T-helper 1 cell treated with Interleukin-12 subunit alpha and Interleukin-12 subunit beta and Interleukin-4 antibody, amounts not matched to agents 30 μg/mL and 1 μg/mL, for 36 hours (primary cell): ENCODE measurements around the gene CCR7.

Experiments
- H3K27ac Mint-ChIP-seq: one replicate; pipeline ENCODE4 v1.8.0; 2021; ENCODE audit warnings: mild to moderate bottlenecking, mixed read lengths
- H3K27me3 Mint-ChIP-seq: one replicate; pipeline ENCODE4 v1.8.0; 2021; ENCODE audit warnings: low read depth, mixed read lengths
- H3K36me3 Mint-ChIP-seq: one replicate; pipeline ENCODE4 v1.8.0; 2021; ENCODE audit warnings: low read depth, mixed read lengths
- H3K4me1 Mint-ChIP-seq: one replicate; pipeline ENCODE4 v1.8.0; 2021; ENCODE audit warnings: low read depth, mixed read lengths
- H3K4me3 Mint-ChIP-seq: one replicate; pipeline ENCODE4 v1.8.0; 2021; ENCODE audit warnings: mild to moderate bottlenecking, moderate library complexity, mixed read lengths
- H3K9me3 Mint-ChIP-seq: one replicate; pipeline ENCODE4 v1.8.0; 2021; ENCODE audit warnings: mixed read lengths

The CCR7 gene

GRCh38 chr17:40531051-40531991, 34.0 kb downstream of the CCR7 start:
- Mint-ChIP-seq H3K4me1 (peaks cover 66% of the 10 kb centered on the region), H3K36me3 (peaks cover 21% of the 10 kb centered on the region), H3K9me3 (no peaks in the 10 kb centered on the region), H3K27me3 (no peaks in the 10 kb centered on the region), H3K4me3 (peak overlapping the region; percentile 33), H3K27ac (peak overlapping the region; percentile 87)

DNA sequence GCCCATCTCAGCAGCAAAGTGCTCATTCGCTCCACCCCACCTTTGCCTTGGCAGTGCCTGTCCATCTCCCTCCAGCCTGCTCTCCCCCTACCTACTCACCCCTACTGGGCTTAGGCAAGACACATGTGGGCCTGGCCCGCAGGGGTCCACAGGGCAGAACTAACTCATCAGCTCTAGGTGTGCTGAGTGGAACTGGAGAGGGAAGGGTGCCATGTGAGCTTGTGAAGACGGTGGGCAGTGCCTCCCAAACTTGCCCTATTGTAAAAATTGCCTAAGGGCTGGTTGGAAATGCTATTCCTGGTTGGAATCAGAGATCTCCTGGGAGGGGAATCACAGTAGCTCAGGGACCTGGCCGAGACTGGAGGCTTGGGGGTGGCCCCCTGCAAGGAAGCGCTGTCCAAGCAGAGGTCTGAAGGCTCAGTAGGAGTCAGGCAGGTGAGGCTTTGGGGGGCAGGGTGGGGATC, 34.7 kb downstream of the CCR7 start:
- Mint-ChIP-seq H3K4me1 (peaks cover 60% of the 10 kb centered on the region), H3K27ac (peak overlapping the region; percentile 87), H3K36me3 (peaks cover 19% of the 10 kb centered on the region), H3K4me3 (peak overlapping the region; percentile 1), H3K9me3 (peaks cover 5% of the 10 kb centered on the region), H3K27me3 (no peaks in the 10 kb centered on the region)

DNA sequence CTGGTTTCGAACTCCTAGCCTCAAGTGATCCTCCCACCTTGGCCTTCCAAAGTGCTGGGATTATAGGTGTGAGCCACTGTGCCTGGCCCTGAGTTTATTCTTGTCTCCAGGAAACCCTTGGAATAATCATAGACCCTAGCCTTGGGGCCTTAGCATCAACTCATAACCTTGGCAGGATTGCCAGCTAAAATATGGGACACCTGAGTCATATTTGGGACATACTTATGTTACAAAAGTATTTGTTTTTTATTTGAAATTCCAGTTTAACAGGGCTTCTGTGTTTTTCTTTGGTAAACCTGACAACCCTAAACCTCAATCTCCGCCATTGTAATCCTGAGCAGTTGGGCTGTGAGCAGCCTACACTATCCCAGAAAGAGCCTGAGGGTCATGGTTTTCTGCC, 35.3 kb downstream of the CCR7 start:
- Mint-ChIP-seq H3K27ac (peak overlapping the region; percentile 87), H3K4me3 (peak overlapping the region; percentile 1), H3K4me1 (peaks cover 65% of the 10 kb centered on the region)

DNA sequence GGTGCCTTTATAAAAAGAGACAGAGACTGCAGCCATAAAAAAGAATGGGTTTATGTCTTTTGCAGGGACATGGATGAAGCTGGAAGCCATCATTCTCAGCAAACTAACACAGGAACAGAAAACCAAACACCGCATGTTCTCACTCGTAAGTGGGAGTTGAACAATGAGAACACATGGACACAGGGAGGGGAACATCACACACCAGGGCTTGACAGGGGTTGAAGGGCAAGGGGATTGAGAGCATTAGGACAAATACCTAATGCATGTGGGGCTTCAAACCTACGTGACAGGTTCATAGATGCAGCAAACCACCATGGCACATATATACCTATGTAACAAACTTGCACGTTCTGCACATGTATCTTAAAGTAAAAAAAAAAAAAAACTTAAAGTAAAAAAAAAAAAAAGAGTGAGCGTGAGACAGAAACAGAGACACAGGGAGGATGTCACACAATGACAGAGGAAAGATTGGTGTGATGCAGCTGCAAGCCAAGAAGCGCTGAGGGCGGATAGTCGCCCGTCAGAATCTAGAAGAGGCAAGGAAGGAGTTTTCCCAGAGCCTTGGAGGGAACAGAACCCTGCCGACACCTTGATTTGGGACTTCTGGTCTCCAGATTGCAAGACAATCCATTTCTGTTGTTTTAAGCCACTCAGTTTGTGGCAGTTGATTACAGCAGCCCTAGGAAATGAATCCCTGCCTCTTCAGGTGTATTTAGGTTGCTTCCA, 36.4 kb downstream of the CCR7 start:
- Mint-ChIP-seq H3K36me3 (peaks cover 35% of the 10 kb centered on the region), H3K27ac (peak overlapping the region; percentile 91), H3K9me3 (peaks cover 22% of the 10 kb centered on the region), H3K27me3 (no peaks in the 10 kb centered on the region), H3K4me3 (peak overlapping the region; percentile 53), H3K4me1 (peaks cover 63% of the 10 kb centered on the region)

More for the DNA sequence above, 35.3 kb downstream of the CCR7 start:
- H3K27me3 Mint-ChIP-seq, result no peaks in the 10 kb centered on the region
- H3K36me3 Mint-ChIP-seq, result peaks cover 25% of the 10 kb centered on the region
- peaks cover 11% of the 10 kb centered on the region for H3K9me3 Mint-ChIP-seq

DNA sequence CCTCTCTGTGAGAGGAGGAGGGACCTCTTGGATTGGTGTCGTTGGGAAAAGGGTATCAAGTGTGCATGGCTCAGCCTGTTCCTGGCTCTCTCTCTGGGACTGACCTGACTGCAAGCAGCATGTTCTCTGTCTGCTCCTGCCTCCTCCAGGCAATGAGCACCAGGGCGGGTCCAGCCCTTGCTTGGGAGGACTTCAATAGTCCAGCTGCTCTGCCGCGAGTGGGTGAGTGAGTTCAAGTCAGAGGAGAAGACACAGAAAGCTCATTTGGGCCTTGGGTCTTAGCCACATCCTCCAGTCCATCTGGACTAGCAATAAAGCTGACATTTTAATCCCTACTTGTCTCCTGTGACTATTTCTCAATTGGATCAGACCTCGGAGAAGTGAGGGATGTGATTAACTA, 38.6 kb downstream of the CCR7 start:
- H3K9me3 Mint-ChIP-seq, result peaks cover 36% of the 10 kb centered on the region
- no peak overlapping the region for H3K4me3 Mint-ChIP-seq
- no peaks in the 10 kb centered on the region for H3K27me3 Mint-ChIP-seq
- H3K27ac Mint-ChIP-seq, result peak overlapping the region; percentile 41
- peaks cover 51% of the 10 kb centered on the region for H3K36me3 Mint-ChIP-seq
- peaks cover 58% of the 10 kb centered on the region for H3K4me1 Mint-ChIP-seq

DNA sequence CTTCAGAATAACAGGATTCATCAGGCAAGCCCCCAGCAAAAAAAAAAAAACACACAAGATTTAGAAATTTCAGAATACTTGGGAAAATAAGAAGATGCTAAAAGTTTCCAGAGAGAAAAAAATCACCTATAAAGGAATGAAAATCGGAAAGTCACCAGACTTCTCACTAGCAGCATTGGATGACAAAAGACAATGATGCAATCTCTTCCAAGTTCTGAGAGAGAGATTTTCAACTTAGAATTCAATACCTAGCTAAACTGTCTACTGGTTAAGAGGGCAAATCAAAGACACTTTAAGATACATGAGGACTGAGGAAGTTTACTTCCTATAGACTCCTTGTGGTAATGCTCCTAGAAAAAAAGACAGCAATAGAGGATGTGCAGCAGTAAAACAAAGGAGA, 40.0 kb downstream of the CCR7 start:
- Mint-ChIP-seq H3K27me3 (no peaks in the 10 kb centered on the region), H3K4me3 (no peak overlapping the region), H3K4me1 (peaks cover 53% of the 10 kb centered on the region), H3K36me3 (peaks cover 58% of the 10 kb centered on the region), H3K9me3 (peaks cover 36% of the 10 kb centered on the region), H3K27ac (no peak overlapping the region)

- Mint-ChIP-seq H3K4me3 (no peak overlapping the region), H3K27me3 (no peaks in the 10 kb centered on the region), H3K4me1 (peaks cover 52% of the 10 kb centered on the region), H3K36me3 (peaks cover 62% of the 10 kb centered on the region), H3K27ac (peak overlapping the region; percentile 19), H3K9me3 (peaks cover 36% of the 10 kb centered on the region)
Observed at GRCh38 chr17:40524243-40524965, 40.9 kb downstream of the CCR7 start.

DNA sequence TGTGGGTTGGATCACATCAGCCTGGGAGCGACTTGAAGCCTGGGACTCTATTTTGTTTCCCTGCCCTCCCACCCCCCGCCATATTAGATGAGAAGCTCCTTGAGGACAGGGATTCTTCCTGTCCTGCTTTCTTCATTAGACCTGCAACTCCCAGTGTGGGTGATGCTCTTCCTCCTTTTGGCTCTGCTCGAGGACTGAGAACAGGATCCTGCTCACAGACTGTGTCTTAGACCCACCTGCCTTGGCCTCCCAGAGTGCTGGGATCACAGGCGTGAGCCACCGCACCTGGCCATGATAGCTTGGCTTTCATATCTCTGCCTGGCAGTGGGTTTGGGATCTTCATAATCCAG, 42.3 kb downstream of the CCR7 start:
- no peak overlapping the region for H3K4me3 Mint-ChIP-seq
- H3K4me1 Mint-ChIP-seq, result peaks cover 58% of the 10 kb centered on the region
- peak overlapping the region; percentile 52 for H3K27ac Mint-ChIP-seq
- H3K9me3 Mint-ChIP-seq, result peaks cover 36% of the 10 kb centered on the region
- peaks cover 65% of the 10 kb centered on the region for H3K36me3 Mint-ChIP-seq
- no peaks in the 10 kb centered on the region for H3K27me3 Mint-ChIP-seq

- H3K4me3 Mint-ChIP-seq, result peak overlapping the region; percentile 44
- H3K27ac Mint-ChIP-seq, result peak overlapping the region; percentile 79
- peaks cover 58% of the 10 kb centered on the region for H3K4me1 Mint-ChIP-seq
- H3K27me3 Mint-ChIP-seq, result no peaks in the 10 kb centered on the region
- peaks cover 36% of the 10 kb centered on the region for H3K9me3 Mint-ChIP-seq
- peaks cover 65% of the 10 kb centered on the region for H3K36me3 Mint-ChIP-seq
Observed at GRCh38 chr17:40522250-40522960, 42.9 kb downstream of the CCR7 start.

DNA sequence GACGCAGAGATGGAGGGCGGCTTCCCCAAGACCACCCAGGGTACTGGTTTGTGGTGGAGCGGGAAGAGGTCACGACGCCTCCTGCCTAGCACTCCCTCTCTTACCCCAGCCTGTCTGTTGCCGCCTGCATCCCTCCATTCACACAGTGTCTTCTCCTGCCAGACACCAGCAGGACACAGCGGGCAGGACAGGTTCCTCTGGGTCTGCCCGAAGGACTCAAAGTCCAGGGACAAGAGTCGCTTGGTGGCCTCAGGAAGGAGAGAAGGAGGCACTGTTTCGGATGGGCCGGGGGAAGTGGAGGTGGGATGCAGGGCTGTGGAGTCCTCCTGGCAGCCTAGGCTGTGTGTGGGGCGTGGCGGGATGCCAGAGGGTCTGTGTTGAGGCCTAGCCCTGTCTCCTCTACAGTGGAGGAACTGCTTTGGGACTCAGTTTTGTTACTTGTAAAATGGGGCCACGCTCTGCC, 44.2 kb downstream of the CCR7 start:
- Mint-ChIP-seq H3K9me3 (peaks cover 36% of the 10 kb centered on the region), H3K36me3 (peaks cover 65% of the 10 kb centered on the region), H3K27ac (peak overlapping the region; percentile 53), H3K4me3 (peak overlapping the region; percentile 52), H3K27me3 (no peaks in the 10 kb centered on the region), H3K4me1 (peaks cover 68% of the 10 kb centered on the region)

DNA sequence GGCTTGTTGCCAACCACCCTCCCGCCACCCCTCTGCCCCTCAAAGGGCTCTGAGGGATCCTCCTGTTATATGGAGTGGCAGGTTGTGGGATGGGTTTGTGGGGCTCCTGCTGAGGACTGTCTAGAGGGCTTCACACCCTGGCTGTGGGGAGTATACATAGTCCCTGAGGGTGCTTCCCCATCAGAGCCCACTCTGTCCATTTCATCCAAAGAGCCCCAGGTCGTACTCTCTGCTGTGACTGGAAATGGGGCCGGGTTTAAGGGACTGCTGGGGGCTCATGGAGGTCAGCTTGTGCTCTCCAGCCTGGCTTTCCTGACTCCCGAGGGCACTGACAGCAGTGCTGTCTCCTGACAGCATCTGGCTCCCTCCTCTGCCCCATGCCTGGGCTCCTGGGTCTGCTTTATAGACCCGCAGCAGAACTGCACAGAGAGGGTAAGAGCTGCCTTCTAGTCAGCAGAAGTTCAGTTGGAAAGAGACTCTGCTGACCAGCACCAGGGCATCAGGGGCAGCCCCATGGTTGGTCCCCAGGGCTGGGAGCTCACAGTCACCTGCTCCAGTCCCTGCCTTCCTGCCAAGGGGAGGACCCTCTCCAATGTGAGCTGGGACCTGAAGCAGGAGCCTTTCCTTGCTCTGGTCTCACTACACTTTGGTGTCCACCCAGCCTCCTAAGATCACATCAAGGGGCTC, 46.0 kb downstream of the CCR7 start:
- peaks cover 77% of the 10 kb centered on the region for H3K4me1 Mint-ChIP-seq
- peak overlapping the region; percentile 76 for H3K27ac Mint-ChIP-seq
- peak overlapping the region; percentile 66 for H3K4me3 Mint-ChIP-seq
- no peaks in the 10 kb centered on the region for H3K27me3 Mint-ChIP-seq
- peaks cover 51% of the 10 kb centered on the region for H3K36me3 Mint-ChIP-seq
- peaks cover 18% of the 10 kb centered on the region for H3K9me3 Mint-ChIP-seq

DNA sequence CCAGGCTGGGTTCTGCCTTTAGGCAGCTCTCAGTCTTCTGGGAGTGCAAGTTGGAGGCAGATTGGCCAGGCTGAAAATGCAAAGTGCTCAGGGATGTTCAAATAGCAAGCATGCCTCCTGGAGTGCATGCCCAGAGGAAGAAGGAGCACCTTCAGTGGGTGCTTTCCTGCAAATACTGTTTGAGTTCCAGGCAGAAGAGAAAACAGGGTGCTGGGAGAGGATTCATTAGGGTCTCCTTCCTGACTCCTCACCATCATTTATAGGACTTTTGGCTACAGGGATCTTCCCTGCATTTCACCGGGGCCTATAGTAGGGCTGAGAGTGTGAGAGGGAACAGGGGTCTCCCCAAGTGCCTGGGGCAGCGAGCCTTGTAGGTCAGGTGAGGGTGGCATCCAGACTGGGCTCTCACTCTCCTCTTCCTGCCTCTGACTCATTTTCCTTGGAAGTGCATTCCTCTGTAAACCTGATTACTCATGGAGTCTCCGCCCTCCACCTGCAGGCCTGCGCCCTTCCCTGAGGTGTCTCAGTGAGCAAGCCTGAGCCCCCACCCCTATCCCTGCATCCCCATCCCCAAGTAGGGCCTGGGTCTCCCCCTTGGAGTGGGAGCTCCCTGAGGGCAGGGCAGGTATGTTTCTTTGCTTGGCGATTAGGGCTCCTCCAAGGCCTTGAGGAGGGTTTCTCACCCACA, 46.7 kb downstream of the CCR7 start:
- peak overlapping the region; percentile 73 for H3K4me3 Mint-ChIP-seq
- H3K4me1 Mint-ChIP-seq, result peaks cover 77% of the 10 kb centered on the region
- no peaks in the 10 kb centered on the region for H3K27me3 Mint-ChIP-seq
- H3K27ac Mint-ChIP-seq, result peak overlapping the region; percentile 76
- peaks cover 12% of the 10 kb centered on the region for H3K9me3 Mint-ChIP-seq
- peaks cover 45% of the 10 kb centered on the region for H3K36me3 Mint-ChIP-seq

DNA sequence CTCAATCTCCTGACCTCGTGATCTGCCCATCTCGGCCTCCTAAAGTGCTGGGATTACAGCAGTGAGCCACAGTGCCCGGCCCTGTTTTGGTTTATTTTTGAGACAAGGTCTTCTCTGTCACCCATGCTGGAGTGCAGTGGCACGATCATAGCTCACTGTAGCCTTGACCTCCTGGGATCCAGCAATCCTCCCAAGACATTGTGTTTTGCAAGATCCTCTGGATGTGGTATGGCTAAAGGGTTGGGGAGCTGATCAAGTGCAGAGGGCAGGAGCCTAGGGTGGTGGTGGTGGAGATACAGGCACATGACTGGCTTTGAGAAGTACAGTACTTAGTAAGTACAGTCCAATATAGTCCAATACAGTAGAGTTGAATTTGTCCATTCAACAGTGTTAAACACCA, 47.3 kb downstream of the CCR7 start:
- Mint-ChIP-seq H3K9me3 (peaks cover 6% of the 10 kb centered on the region), H3K27me3 (no peaks in the 10 kb centered on the region), H3K4me3 (peak overlapping the region; percentile 73), H3K36me3 (peaks cover 40% of the 10 kb centered on the region), H3K27ac (peak overlapping the region; percentile 76), H3K4me1 (peaks cover 74% of the 10 kb centered on the region)
